ENCODE measurements around the gene XPNPEP2.

GRCh38 chrX:129741880-129742758 is 3.3 kb downstream of the XPNPEP2 start:
- no peak for TF ChIP-seq CTCF (IDR thresholded peaks at IDR 0.05)
- no peak for TF ChIP-seq TCF7L2 (IDR thresholded peaks at IDR 0.05; ENCODE audit: low read depth, low read length)
- no peak for TF ChIP-seq POLR2AphosphoS5 (IDR thresholded peaks at IDR 0.05; ENCODE audit: low read depth, low read length)
- TF ChIP-seq SIN3A (IDR thresholded peaks at IDR 0.05; ENCODE audit: borderline replicate concordance, insufficient read depth, low read depth, low read length), result no peak
- TF ChIP-seq REST (IDR thresholded peaks at IDR 0.05; ENCODE audit: insufficient read depth in 1 of 2, low read depth in 2 of 2, low read length in 1 of 2), result no peak
